Mucosa of stomach (tissue), 1 donor: ENCODE data around the gene SERPINF2.
"Not testable (repeated sequence)": the region's sequence is repeated elsewhere in the genome, so short reads cannot be mapped to it uniquely, and the experiment has no call there.

ENCODE experiments used
- H3K27me3 ChIP-seq: one replicate; pipeline ENCODE4 v1.7.0; 2013; ENCODE audit warnings: mild to moderate bottlenecking, low read length; ENCODE audit not compliant: control insufficient read depth, insufficient read depth
- H3K36me3 ChIP-seq: one replicate; pipeline ENCODE4 v1.7.0; 2013; ENCODE audit warnings: low read length; ENCODE audit not compliant: control insufficient read depth, insufficient read depth
- H3K4me1 ChIP-seq: one replicate; pipeline ENCODE4 v1.7.0; 2013; ENCODE audit warnings: mild to moderate bottlenecking, low read length; ENCODE audit not compliant: control insufficient read depth, insufficient read depth
- H3K4me3 ChIP-seq: one replicate; pipeline ENCODE4 v1.7.0; 2013; ENCODE audit warnings: low read length
- H3K9ac ChIP-seq: one replicate; pipeline ENCODE4 v1.7.0; 2013; ENCODE audit warnings: mild to moderate bottlenecking, low read length, moderate library complexity
- H3K9me3 ChIP-seq: one replicate; pipeline ENCODE4 v1.7.0; 2013; ENCODE audit warnings: mild to moderate bottlenecking, low read length, moderate library complexity; ENCODE audit not compliant: control insufficient read depth
- donor health status: Pancreatic carcinoma.

Gene SERPINF2

GRCh38 chr17:1792495-1793446 is 50.1 kb downstream of the SERPINF2 start:
- H3K4me3 ChIP-seq = no peak overlapping the region
- H3K9me3 ChIP-seq = no peaks in the 10 kb centered on the region
- H3K36me3 ChIP-seq = no peaks in the 10 kb centered on the region
- H3K27me3 ChIP-seq = no peaks in the 10 kb centered on the region
- H3K9ac ChIP-seq = no peak overlapping the region
- H3K4me1 ChIP-seq = peaks cover 2% of the 10 kb centered on the region

GRCh38 chr17:1793447-1793806 is 50.8 kb downstream of the SERPINF2 start:
- Histone ChIP-seq H3K9ac (no peak overlapping the region), H3K4me3 (no peak overlapping the region), H3K4me1 (no peaks in the 10 kb centered on the region), H3K9me3 (no peaks in the 10 kb centered on the region), H3K27me3 (no peaks in the 10 kb centered on the region), H3K36me3 (no peaks in the 10 kb centered on the region)

DNA sequence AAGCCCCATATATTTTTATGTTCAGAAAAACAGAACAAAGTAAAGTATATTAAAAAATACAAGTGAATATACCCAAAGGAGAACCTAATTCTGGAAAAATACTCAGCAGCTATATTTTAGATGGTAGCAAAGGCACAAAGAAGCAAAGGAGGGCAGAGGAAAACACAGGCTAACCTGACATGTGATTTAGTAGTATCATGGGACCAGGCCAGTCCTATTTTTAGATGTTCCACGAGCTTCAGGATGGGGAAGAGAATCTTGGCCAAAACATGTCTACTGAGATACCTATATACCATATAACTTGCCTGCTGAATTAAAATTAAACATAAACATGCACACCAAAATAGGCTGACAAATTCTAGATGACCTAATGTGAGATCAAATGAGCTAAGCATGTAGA is 54.1 kb downstream of the SERPINF2 start:
- no peak overlapping the region for H3K9ac ChIP-seq
- H3K4me1 ChIP-seq = no peaks in the 10 kb centered on the region
- H3K27me3 ChIP-seq = no peaks in the 10 kb centered on the region

GRCh38 chr17:1797323-1797722 is 54.7 kb downstream of the SERPINF2 start:
- Histone ChIP-seq H3K4me1 (no peaks in the 10 kb centered on the region), H3K9ac (no peak overlapping the region), H3K27me3 (no peaks in the 10 kb centered on the region), H3K36me3 (no peaks in the 10 kb centered on the region), H3K9me3 (no peaks in the 10 kb centered on the region), H3K4me3 (no peak overlapping the region)

More for the DNA sequence above, 54.1 kb downstream of the SERPINF2 start:
- H3K9me3 ChIP-seq = no peaks in the 10 kb centered on the region
- H3K4me3 ChIP-seq = no peak overlapping the region
- H3K36me3 ChIP-seq = no peaks in the 10 kb centered on the region

DNA sequence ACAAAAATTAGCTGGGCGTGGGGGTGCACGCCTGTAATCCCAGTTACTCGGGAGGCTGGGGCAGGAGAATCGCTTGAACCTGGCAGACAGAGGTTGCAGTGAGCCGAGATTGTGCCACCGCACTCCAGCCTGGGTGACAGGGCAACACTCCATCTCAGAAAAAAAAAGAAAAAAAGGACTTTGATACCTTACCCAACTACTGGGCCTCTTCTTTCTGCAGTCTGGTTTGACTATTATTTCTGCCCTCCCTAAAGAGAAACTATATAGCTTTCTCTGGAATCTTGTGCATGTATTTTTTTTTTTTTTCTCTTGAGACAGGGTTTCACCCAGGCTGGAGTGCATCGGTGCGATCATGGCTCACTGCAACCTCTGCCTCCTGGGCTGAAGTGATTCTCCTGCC is 55.2 kb downstream of the SERPINF2 start:
- not testable (repeated sequence) for H3K27me3 ChIP-seq, H3K4me1 ChIP-seq, H3K9me3 ChIP-seq, H3K36me3 ChIP-seq, H3K9ac ChIP-seq, H3K4me3 ChIP-seq

DNA sequence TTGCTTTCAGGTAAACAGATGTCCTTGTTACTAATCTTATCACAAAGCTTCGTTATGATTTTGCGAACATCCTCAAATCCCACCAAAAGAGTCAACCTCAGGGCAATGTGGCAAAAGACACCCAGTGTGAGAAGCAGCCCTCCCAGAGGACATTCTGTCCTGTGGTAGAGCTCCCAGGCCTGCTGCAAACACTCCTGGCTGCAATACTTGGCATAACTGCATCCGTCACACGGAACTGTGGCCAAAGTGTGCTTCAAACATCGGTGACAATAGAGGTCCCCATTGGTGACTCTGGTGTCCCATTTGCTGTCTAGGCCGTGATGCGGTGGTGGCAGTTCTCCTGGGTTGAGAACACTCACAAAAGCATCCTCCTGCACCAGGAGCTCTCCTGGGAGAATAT is 57.6 kb downstream of the SERPINF2 start:
- Histone ChIP-seq H3K4me3 (no peak overlapping the region), H3K27me3 (no peaks in the 10 kb centered on the region), H3K9me3 (no peaks in the 10 kb centered on the region), H3K9ac (no peak overlapping the region), H3K36me3 (no peaks in the 10 kb centered on the region), H3K4me1 (no peaks in the 10 kb centered on the region)

DNA sequence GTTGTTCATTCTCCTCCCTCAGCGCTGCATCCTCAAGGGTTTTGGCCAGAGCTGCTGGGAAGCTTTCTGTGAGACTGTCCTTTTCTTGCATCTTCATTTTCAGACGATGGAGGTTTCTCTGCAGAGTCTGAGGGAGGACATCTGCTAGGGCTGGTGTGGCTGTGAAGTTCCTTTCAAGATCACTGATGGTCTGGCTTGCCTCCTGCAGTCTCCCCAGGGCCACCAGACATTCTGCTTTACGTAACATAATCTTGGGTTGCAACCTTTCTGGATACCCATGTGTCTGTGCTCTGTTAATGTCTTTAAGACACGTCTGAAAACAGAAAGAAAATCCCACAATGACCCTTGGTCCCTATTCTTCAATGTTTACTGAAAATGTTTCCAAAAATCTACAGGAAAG is 58.0 kb downstream of the SERPINF2 start:
- Histone ChIP-seq H3K27me3 (no peaks in the 10 kb centered on the region), H3K9me3 (no peaks in the 10 kb centered on the region), H3K4me1 (no peaks in the 10 kb centered on the region), H3K9ac (no peak overlapping the region), H3K4me3 (no peak overlapping the region), H3K36me3 (no peaks in the 10 kb centered on the region)

DNA sequence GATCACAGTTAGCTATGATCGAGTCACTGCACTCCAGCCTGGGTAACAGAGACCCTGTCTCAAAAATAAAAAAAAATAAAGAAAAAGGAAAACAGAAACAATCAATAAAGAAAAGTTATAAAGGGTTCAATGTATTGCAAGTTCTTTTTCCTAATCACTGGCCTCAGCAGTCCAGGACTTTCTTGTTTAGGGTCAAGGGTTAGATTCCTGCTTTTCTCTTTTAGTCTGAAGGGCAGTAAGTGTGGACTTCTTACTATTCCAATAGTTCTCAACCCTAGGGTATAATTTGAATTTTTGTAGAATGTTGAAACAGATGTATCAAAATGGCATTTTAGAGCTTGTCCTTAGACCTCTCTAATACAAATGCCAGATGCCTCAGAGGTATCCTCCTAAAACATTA is 59.8 kb downstream of the SERPINF2 start:
- Histone ChIP-seq H3K4me1 (no peaks in the 10 kb centered on the region), H3K36me3 (no peaks in the 10 kb centered on the region), H3K9ac (no peak overlapping the region), H3K9me3 (no peaks in the 10 kb centered on the region), H3K27me3 (no peaks in the 10 kb centered on the region), H3K4me3 (no peak overlapping the region)

GRCh38 chr17:1803280-1803679 is 60.6 kb downstream of the SERPINF2 start:
- Histone ChIP-seq H3K9me3 (no peaks in the 10 kb centered on the region), H3K9ac (no peak overlapping the region), H3K4me3 (no peak overlapping the region), H3K36me3 (no peaks in the 10 kb centered on the region), H3K27me3 (no peaks in the 10 kb centered on the region), H3K4me1 (no peaks in the 10 kb centered on the region)
